CD14-positive monocyte (primary cell): ENCODE results near the gene CLDN1. TPM values are rescaled to one million over a fixed set of nuclear protein-coding genes. Genes with fewer than 3 reads are reported as not detected.

ENCODE experiments used
- DNase-seq, 3 donors: peaks; one replicate each; pipeline ENCODE4 v3.0.0-alpha.2; 2011 to 2022
- H2AFZ ChIP-seq: 2 replicates; pipeline ENCODE4 v1.6.0; 2012; ENCODE audit warnings: mild to moderate bottlenecking, low read depth, low read length, inconsistent platforms; ENCODE audit not compliant: insufficient read depth, poor library complexity, severe bottlenecking
- H3K27ac ChIP-seq, 2 donors: 1 replicate in 1 of 2; 2 replicates in 1 of 2; pipeline ENCODE4 v1.5.1; 2012 to 2013; ENCODE audit warnings: low read length in 2 of 2, control low read depth in 1 of 2, inconsistent platforms in 1 of 2, low read depth in 1 of 2, mild to moderate bottlenecking in 1 of 2
- H3K27me3 ChIP-seq, 2 donors: one replicate each; pipeline versions ENCODE4 v1.6.0 to v1.6.1; 2011 to 2013; ENCODE audit warnings: low read length in 2 of 2; ENCODE audit not compliant: control insufficient read depth in 2 of 2, insufficient read depth in 2 of 2
- H3K36me3 ChIP-seq, 2 donors: replicated peaks in 1 of 2; 1 replicate in 1 of 2; 2 replicates in 1 of 2; pipeline versions ENCODE4 v1.5.1 to v1.6.1; 2012 to 2013; ENCODE audit warnings: low read length in 2 of 2, control low read depth in 1 of 2, inconsistent platforms in 1 of 2, mild to moderate bottlenecking in 1 of 2; ENCODE audit not compliant: insufficient read depth in 2 of 2, control insufficient read depth in 1 of 2
- H3K4me1 ChIP-seq, 2 donors: 1 replicate in 1 of 2; 2 replicates in 1 of 2; pipeline versions ENCODE4 v1.5.1 to v1.6.1; 2012 to 2013; ENCODE audit warnings: low read length in 2 of 2, control low read depth in 1 of 2, inconsistent platforms in 1 of 2, mild to moderate bottlenecking in 1 of 2, moderate library complexity in 1 of 2; ENCODE audit not compliant: insufficient read depth in 2 of 2, control insufficient read depth in 1 of 2
- H3K4me2 ChIP-seq: replicated peaks from 2 replicates; pipeline ENCODE3; 2012; ENCODE audit warnings: low read length, moderate library complexity, mild to moderate bottlenecking; ENCODE audit not compliant: poor library complexity, severe bottlenecking; ENCODE audit errors: extremely low read depth
- H3K4me3 ChIP-seq, 3 experiments: fragments of 200-600 bp in 1 of 3; sonication (generic) in 1 of 3; replicated peaks in 1 of 3; 1 replicate in 2 of 3; 2 replicates in 1 of 3; pipeline ENCODE4 v1.5.1; 2011 to 2013; ENCODE audit warnings: low read length in 3 of 3, mild to moderate bottlenecking in 3 of 3, control low read depth in 2 of 3, low read depth in 2 of 3, inconsistent platforms in 1 of 3, moderate library complexity in 1 of 3
- H3K79me2 ChIP-seq: 2 replicates; pipeline ENCODE4 v1.6.0; 2012; ENCODE audit warnings: mild to moderate bottlenecking, control low read depth, inconsistent platforms, low read length, moderate library complexity; ENCODE audit not compliant: insufficient read depth
- H3K9ac ChIP-seq: 2 replicates; pipeline ENCODE4 v1.6.0; 2017; ENCODE audit warnings: low read length, mild to moderate bottlenecking; ENCODE audit not compliant: insufficient read depth, poor library complexity, severe bottlenecking
- H3K9me3 ChIP-seq, 2 donors: replicated peaks in 1 of 2; 1 replicate in 1 of 2; 2 replicates in 1 of 2; pipeline versions ENCODE4 v1.5.1 to v1.6.1; 2012 to 2013; ENCODE audit warnings: low read length in 2 of 2, control low read depth in 1 of 2; ENCODE audit not compliant: control insufficient read depth in 1 of 2, insufficient read depth in 1 of 2
- H4K20me1 ChIP-seq: 2 replicates; pipeline ENCODE4 v1.6.0; 2012; ENCODE audit warnings: mild to moderate bottlenecking, low read length, control low read depth, moderate library complexity; ENCODE audit not compliant: insufficient read depth
- H3K27ac Mint-ChIP-seq, 7 donors: one replicate each; pipeline ENCODE4 v1.8.0; 2020; ENCODE audit warnings: mild to moderate bottlenecking in 7 of 7, mixed read lengths in 7 of 7, moderate library complexity in 6 of 7, inconsistent platforms in 2 of 7
- H3K27me3 Mint-ChIP-seq, 3 donors: one replicate each; pipeline ENCODE4 v1.8.0; 2021 to 2022; ENCODE audit warnings: low read depth in 3 of 3, mild to moderate bottlenecking in 3 of 3, mixed read lengths in 3 of 3, moderate library complexity in 3 of 3, inconsistent platforms in 1 of 3
- H3K36me3 Mint-ChIP-seq, 2 donors: one replicate each; pipeline ENCODE4 v1.8.0; 2020; ENCODE audit warnings: mixed read lengths in 2 of 2, inconsistent platforms in 1 of 2, mild to moderate bottlenecking in 1 of 2
- H3K4me1 Mint-ChIP-seq: one replicate; pipeline ENCODE4 v1.8.0; 2020; ENCODE audit warnings: mild to moderate bottlenecking, mixed read lengths
- H3K4me3 Mint-ChIP-seq, 2 donors: one replicate each; pipeline ENCODE4 v1.8.0; 2020; ENCODE audit warnings: mild to moderate bottlenecking in 2 of 2, mixed read lengths in 2 of 2, moderate library complexity in 1 of 2
- H3K9me3 Mint-ChIP-seq, 7 donors: one replicate each; pipeline ENCODE4 v1.8.0; 2020 to 2022; ENCODE audit warnings: mixed read lengths in 7 of 7, mild to moderate bottlenecking in 6 of 7, moderate library complexity in 6 of 7, inconsistent platforms in 2 of 7
- WGBS: methylation state at CpG from one replicate; pipeline ENCODE4 v1.1.5; 2013; ENCODE audit warnings: missing lambda C conversion rate; ENCODE audit not compliant: insufficient coverage; 5-methylcytosine and 5-hydroxymethylcytosine counted together
- intact Hi-C, 2 donors: fragments of 100-400 bp; cut with micrococcal nuclease; formaldehyde crosslinking; loops; one replicate each; pipeline versions ENCODE4 v1.15.0 to v1.15.1; 2023
- polyA plus RNA-seq, 3 donors: library from polyadenylated mRNA; depleted of rRNA in 1 of 3; unstranded in 2 of 3; stranded (reverse) in 1 of 3; fragments of 300-500 nt in 2 of 3; fragments of >200 nt in 1 of 3; fragmentation: Illumina TruSeq in 2 of 3; gene quantifications; 1 replicate in 2 of 3; 2 replicates in 1 of 3; pipeline ENCODE4 v1.2.3, GENCODE V29; 2012 to 2021
- TF ChIP-seq, protein P1 (sequence below): fragments of 200-600 bp; IDR thresholded peaks from one replicate; pipeline ENCODE4 v1.8.0; 2022; ENCODE audit warnings: antibody characterized with exemption, mild to moderate bottlenecking

The CLDN1 gene
- polyA plus RNA-seq, 3 donors, result not detected

DNA sequence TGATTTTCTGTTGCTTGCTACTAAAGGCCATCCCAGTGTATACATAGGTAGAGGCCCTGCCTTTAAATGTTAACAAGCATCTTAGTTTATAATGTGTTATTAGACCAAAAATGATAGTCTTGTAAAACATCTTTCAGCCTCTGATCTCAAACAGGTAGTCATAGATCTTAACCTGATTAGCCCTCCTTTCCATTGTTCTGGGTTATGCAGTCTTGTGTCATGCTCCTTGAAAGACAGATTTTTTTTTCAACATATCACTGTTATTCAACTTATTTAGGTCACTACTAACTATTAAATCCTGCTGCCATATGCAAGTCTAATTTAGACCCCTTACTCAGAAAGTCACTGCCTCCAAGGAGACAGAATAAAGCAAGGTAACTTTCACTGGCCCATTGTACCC, 46.6 kb upstream of the CLDN1 start:
- H3K9me3 ChIP-seq, result no peaks in the 10 kb centered on the region

DNA sequence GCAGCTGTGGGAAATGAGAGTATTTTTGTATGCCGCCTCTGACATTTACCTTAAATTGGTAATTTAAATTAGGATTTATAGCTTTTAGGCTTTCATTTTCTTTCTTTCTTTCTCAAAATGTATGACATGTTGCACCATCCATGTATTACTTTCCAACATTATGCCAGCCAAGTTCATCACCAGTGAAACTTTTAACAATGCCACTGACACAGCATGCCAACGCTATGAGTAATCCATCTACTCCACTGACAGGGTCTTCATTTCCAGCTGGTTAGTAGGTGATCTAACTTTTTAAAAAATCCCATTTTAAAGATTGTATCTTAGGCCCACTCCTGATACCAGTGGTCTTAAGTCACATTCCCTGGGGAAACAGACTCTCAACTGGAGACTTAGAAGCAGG, 43.9 kb upstream of the CLDN1 start:
- H3K79me2 ChIP-seq, result no peaks in the 10 kb centered on the region
- H3K9me3 ChIP-seq, result no peaks in the 10 kb centered on the region
- no peaks in the 10 kb centered on the region for H3K36me3 ChIP-seq
- intact Hi-C loops, result no loop called here
- no peak overlapping the region for H2AFZ ChIP-seq
- Mint-ChIP-seq H3K36me3 (no peaks in the 10 kb centered on the region), H3K4me1 (no peaks in the 10 kb centered on the region), H3K9me3 (peaks cover 0 to 2% (median 0%) of the 10 kb centered on the region in 7 donors), H3K27ac (no peak overlapping the region), H3K4me3 (no peak overlapping the region), H3K27me3 (peaks cover 0 to 1% (median 1%) of the 10 kb centered on the region in 3 donors)
- no peak overlapping the region for H3K9ac ChIP-seq
- no peak for DNase-seq
- H3K27ac ChIP-seq, result no peak overlapping the region
- H3K4me1 ChIP-seq, result no peaks in the 10 kb centered on the region
- no peaks in the 10 kb centered on the region for H4K20me1 ChIP-seq
- H3K27me3 ChIP-seq, result no peaks in the 10 kb centered on the region
- no peak overlapping the region for H3K4me2 ChIP-seq
- H3K4me3 ChIP-seq, result no peak overlapping the region
- WGBS, result no CpG with 5 or more reads among the region's 2 CpGs
- TF ChIP-seq, protein P1, sequence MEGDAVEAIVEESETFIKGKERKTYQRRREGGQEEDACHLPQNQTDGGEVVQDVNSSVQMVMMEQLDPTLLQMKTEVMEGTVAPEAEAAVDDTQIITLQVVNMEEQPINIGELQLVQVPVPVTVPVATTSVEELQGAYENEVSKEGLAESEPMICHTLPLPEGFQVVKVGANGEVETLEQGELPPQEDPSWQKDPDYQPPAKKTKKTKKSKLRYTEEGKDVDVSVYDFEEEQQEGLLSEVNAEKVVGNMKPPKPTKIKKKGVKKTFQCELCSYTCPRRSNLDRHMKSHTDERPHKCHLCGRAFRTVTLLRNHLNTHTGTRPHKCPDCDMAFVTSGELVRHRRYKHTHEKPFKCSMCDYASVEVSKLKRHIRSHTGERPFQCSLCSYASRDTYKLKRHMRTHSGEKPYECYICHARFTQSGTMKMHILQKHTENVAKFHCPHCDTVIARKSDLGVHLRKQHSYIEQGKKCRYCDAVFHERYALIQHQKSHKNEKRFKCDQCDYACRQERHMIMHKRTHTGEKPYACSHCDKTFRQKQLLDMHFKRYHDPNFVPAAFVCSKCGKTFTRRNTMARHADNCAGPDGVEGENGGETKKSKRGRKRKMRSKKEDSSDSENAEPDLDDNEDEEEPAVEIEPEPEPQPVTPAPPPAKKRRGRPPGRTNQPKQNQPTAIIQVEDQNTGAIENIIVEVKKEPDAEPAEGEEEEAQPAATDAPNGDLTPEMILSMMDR, result no peak

More for the DNA sequence above, 46.6 kb upstream of the CLDN1 start:
- no peaks in the 10 kb centered on the region for H3K79me2 ChIP-seq
- H3K27ac ChIP-seq, result no peak overlapping the region
- Mint-ChIP-seq H3K9me3 (peaks cover 0 to 2% (median 0%) of the 10 kb centered on the region in 7 donors), H3K27me3 (peaks cover 0 to 1% (median 0%) of the 10 kb centered on the region in 3 donors), H3K27ac (no peak overlapping the region), H3K36me3 (no peaks in the 10 kb centered on the region), H3K4me1 (no peaks in the 10 kb centered on the region), H3K4me3 (no peak overlapping the region)
- no peak overlapping the region for H2AFZ ChIP-seq
- intact Hi-C loops, result no loop called here
- H3K27me3 ChIP-seq, result no peaks in the 10 kb centered on the region
- H3K4me2 ChIP-seq, result no peak overlapping the region
- no peaks in the 10 kb centered on the region for H3K4me1 ChIP-seq
- no peaks in the 10 kb centered on the region for H3K36me3 ChIP-seq
- no peak for DNase-seq
- no peaks in the 10 kb centered on the region for H4K20me1 ChIP-seq
- H3K4me3 ChIP-seq, result no peak overlapping the region
- H3K9ac ChIP-seq, result no peak overlapping the region
- TF ChIP-seq, protein P1, result no peak
